ENCODE measurements around the gene ADRM1. TPM values are rescaled to one million over a fixed set of nuclear protein-coding genes. Genes with fewer than 3 reads are reported as not detected.

ADRM1 gene
- total RNA-seq, 2 experiments from 2014 or later, result 136 to 139 TPM

DNA sequence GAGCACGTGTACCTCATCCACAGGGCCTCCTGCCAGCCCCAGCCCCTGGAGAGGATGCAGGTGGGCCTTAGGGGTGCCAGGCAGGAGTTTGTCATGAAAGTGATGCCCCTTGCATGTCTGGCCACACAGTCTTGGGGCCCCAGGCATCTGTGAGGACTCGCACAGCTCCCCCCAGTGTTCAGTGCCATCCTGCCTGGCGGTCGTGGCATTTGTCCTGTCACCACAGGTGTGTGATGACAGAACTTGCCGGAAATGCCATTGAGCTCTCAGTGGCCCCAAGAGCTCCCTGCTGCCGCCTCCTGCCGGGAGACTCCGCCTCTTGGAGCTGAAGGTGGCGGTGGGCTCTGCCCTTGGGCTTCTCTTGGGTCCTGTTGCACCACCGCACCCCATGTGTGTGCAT, 30.6 kb upstream of the ADRM1 start:
- H3K4me1 Mint-ChIP-seq, result no peaks in the 10 kb centered on the region
- no peak for DNase-seq
- H3K4me3 Mint-ChIP-seq, result no peak overlapping the region
- H3K27me3 Mint-ChIP-seq, result no peaks in the 10 kb centered on the region
- no peaks in the 10 kb centered on the region for H3K9me3 Mint-ChIP-seq
- H3K36me3 Mint-ChIP-seq, result peaks cover 1% of the 10 kb centered on the region
- no peak overlapping the region for H3K27ac Mint-ChIP-seq

- Mint-ChIP-seq H3K27ac (no peak overlapping the region), H3K4me1 (no peaks in the 10 kb centered on the region), H3K27me3 (no peaks in the 10 kb centered on the region), H3K9me3 (no peaks in the 10 kb centered on the region), H3K36me3 (peaks cover 1% of the 10 kb centered on the region), H3K4me3 (no peak overlapping the region)
- DNase-seq, result no peak
These were observed 29.4 kb upstream of the ADRM1 start for GRCh38 chr20:62273416-62273815.

DNA sequence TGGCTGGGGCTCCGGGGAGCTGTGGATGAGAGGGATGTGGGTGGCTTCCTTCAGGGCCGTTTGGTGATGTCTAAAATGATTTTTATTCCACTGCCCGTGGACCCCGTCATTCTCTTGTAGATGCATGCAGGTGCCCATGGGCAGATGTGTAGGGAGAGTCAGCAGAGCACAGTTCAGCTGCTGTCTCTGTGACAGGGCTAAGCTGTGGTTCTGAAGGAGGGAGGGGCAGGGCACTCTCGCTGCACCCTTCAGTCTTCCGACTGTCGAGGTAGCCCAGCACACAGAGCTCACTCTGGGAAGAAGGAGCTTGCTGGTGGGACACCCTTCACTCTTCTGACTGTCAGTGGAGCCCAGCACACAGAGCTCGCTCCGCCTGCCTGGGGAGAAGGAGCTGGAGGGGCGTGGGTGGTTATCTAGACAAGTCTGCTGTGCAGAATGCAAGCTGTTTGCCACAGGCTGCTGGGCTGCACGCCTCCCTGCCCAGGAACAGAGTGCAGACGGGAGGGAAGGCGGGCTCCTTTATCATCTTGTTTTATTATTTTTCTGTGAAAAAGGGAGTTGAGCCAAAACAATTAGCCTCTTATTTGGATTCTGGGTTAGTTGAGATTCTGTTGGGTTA, 28.4 kb upstream of the ADRM1 start:
- peaks cover 1% of the 10 kb centered on the region for H3K36me3 Mint-ChIP-seq

GRCh38 chr20:62275219-62275618, 27.6 kb upstream of the ADRM1 start:
- no peaks in the 10 kb centered on the region for H3K27me3 Mint-ChIP-seq
- H3K4me1 Mint-ChIP-seq, result no peaks in the 10 kb centered on the region
- DNase-seq, result no peak
- peaks cover 1% of the 10 kb centered on the region for H3K36me3 Mint-ChIP-seq
- no peaks in the 10 kb centered on the region for H3K9me3 Mint-ChIP-seq
- H3K27ac Mint-ChIP-seq, result no peak overlapping the region
- no peak overlapping the region for H3K4me3 Mint-ChIP-seq

More for the DNA sequence above, 28.4 kb upstream of the ADRM1 start:
- H3K27ac Mint-ChIP-seq, result no peak overlapping the region
- no peak for DNase-seq
- H3K9me3 Mint-ChIP-seq, result no peaks in the 10 kb centered on the region
- no peaks in the 10 kb centered on the region for H3K27me3 Mint-ChIP-seq
- H3K4me1 Mint-ChIP-seq, result no peaks in the 10 kb centered on the region
- no peak overlapping the region for H3K4me3 Mint-ChIP-seq

- H3K36me3 Mint-ChIP-seq, result peaks cover 1% of the 10 kb centered on the region
- H3K27ac Mint-ChIP-seq, result no peak overlapping the region
- no peaks in the 10 kb centered on the region for H3K9me3 Mint-ChIP-seq
- no peaks in the 10 kb centered on the region for H3K27me3 Mint-ChIP-seq
- H3K4me1 Mint-ChIP-seq, result no peaks in the 10 kb centered on the region
- H3K4me3 Mint-ChIP-seq, result no peak overlapping the region
- no peak for DNase-seq
These were observed 26.4 kb upstream of the ADRM1 start for GRCh38 chr20:62276439-62276838.

GRCh38 chr20:62277253-62277652, 25.5 kb upstream of the ADRM1 start:
- Mint-ChIP-seq H3K9me3 (no peaks in the 10 kb centered on the region), H3K27me3 (no peaks in the 10 kb centered on the region), H3K27ac (no peak overlapping the region), H3K36me3 (peaks cover 1% of the 10 kb centered on the region), H3K4me1 (no peaks in the 10 kb centered on the region), H3K4me3 (no peak overlapping the region)
- DNase-seq, result no peak

- no peaks in the 10 kb centered on the region for H3K9me3 Mint-ChIP-seq
- H3K4me1 Mint-ChIP-seq, result no peaks in the 10 kb centered on the region
- H3K27ac Mint-ChIP-seq, result no peak overlapping the region
- H3K27me3 Mint-ChIP-seq, result no peaks in the 10 kb centered on the region
- H3K4me3 Mint-ChIP-seq, result no peak overlapping the region
- DNase-seq, result no peak
- no peaks in the 10 kb centered on the region for H3K36me3 Mint-ChIP-seq
These were observed 22.5 kb upstream of the ADRM1 start for GRCh38 chr20:62280303-62280702.

DNA sequence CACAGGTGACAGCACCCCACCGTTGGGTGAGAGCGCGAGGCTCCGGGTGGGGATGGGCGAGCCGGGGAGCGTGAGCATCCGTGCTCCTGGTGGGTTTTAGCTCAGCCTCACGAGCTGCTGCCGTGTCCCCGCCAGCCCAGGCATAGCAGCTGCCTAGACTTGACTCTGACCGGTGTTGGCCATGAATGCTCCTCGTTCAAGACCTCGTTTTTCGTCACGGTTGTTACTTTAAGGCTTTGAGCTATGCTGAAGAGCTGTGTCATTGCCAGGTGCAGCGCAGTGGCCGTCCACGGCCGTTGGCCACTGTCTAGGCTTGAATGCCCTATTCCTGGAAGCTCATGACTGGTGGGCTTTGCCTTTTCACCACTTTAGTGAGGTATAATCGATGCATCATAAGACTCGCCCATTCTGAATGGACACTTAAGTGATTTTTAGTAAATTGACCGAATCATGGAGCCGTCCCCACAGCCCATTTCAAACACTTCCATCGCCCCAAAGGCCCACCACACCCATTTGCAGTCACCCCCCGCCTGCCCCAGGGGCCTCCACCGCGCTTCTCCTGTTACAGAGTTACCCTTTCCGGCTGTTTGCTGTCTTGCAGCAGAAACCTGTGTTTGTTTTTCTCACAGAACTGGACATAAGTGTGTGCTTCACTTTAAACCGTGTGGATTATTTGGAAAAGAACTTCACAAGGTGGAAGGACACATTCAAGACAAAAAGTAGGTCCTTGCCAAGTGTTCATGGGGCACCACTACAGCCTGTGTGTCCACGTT, 21.4 kb upstream of the ADRM1 start:
- no peak for DNase-seq
- no peak overlapping the region for H3K27ac Mint-ChIP-seq
- H3K4me3 Mint-ChIP-seq, result no peak overlapping the region
- H3K4me1 Mint-ChIP-seq, result no peaks in the 10 kb centered on the region
- H3K9me3 Mint-ChIP-seq, result no peaks in the 10 kb centered on the region
- H3K36me3 Mint-ChIP-seq, result peaks cover 2% of the 10 kb centered on the region
- no peaks in the 10 kb centered on the region for H3K27me3 Mint-ChIP-seq

DNA sequence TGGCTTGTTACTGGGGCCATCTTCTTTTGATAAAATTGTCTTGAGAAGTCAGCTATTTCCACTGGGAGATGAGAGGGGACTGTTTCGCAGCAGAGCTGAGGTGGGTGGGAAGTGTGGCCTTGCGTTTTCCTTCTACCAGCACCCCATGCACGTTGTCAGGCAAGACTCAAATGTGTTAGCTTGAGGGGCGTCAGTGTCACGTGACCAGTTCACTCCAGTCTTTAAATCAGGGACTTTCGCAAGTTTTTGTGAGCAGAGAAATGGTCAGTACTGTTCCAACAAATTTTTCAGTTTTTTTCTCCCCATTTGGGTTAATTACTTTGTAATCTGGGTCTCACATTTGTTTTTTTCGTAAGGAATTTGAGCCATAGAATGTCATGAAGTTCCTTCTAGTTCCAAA, 20.7 kb upstream of the ADRM1 start:
- no peak overlapping the region for H3K27ac Mint-ChIP-seq
- no peaks in the 10 kb centered on the region for H3K4me1 Mint-ChIP-seq
- peaks cover 2% of the 10 kb centered on the region for H3K36me3 Mint-ChIP-seq
- DNase-seq, result no peak
- no peak overlapping the region for H3K4me3 Mint-ChIP-seq
- no peaks in the 10 kb centered on the region for H3K9me3 Mint-ChIP-seq
- H3K27me3 Mint-ChIP-seq, result no peaks in the 10 kb centered on the region

- Mint-ChIP-seq H3K9me3 (no peaks in the 10 kb centered on the region), H3K27ac (no peak overlapping the region), H3K36me3 (peaks cover 2% of the 10 kb centered on the region), H3K4me3 (no peak overlapping the region), H3K4me1 (no peaks in the 10 kb centered on the region), H3K27me3 (no peaks in the 10 kb centered on the region)
- DNase-seq, result no peak
These were observed 19.8 kb upstream of the ADRM1 start for GRCh38 chr20:62282877-62283503.

- Mint-ChIP-seq H3K9me3 (no peaks in the 10 kb centered on the region), H3K27me3 (no peaks in the 10 kb centered on the region), H3K27ac (peak overlapping the region; percentile 8), H3K36me3 (peaks cover 2% of the 10 kb centered on the region), H3K4me1 (no peaks in the 10 kb centered on the region), H3K4me3 (no peak overlapping the region)
- no peak for DNase-seq
These were observed 18.3 kb upstream of the ADRM1 start for GRCh38 chr20:62284448-62284847.

DNA sequence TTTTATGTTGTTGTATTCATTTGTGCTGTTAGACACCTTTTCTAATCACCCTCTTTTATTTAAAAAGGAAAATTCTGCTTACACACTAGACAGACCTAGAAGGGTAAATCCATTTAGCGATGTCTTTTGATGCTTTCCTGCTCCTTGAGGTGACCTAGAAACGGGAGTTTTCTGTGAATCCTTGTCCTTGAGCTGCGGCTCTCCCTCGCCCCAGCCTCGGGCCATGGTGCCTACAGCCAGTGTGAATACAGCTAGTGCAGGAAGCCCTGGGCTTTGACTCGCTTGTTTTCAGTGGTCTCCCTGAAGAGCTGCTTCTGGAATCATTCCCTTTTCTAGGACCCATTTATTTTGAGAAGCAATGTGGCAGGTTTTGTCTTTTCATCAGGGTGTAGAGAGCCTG, 17.6 kb upstream of the ADRM1 start:
- Mint-ChIP-seq H3K27ac (no peak overlapping the region), H3K36me3 (peaks cover 2% of the 10 kb centered on the region), H3K4me1 (no peaks in the 10 kb centered on the region), H3K27me3 (no peaks in the 10 kb centered on the region), H3K9me3 (no peaks in the 10 kb centered on the region), H3K4me3 (no peak overlapping the region)
- DNase-seq, result no peak

DNA sequence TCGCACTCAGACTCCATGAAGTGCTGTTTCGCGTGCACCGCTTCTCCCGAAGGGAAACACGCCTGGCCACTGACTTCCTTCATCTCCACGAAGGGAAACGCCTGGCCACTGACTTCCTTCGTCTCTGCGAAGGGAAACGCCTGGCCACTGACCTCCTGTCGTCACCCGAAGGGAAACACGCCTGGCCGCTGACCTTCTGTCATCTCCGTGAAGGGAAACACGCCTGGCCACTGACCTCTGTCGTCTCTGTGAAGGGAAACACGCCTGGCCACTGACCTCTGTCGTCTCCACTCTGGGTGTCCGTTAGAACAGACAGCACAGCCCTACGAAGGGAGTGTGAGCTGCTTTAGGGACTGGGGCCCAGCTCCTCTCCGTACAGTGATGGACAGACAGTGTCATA, 17.1 kb upstream of the ADRM1 start:
- Mint-ChIP-seq H3K4me3 (no peak overlapping the region), H3K36me3 (peaks cover 2% of the 10 kb centered on the region), H3K27ac (no peak overlapping the region), H3K4me1 (no peaks in the 10 kb centered on the region), H3K9me3 (no peaks in the 10 kb centered on the region), H3K27me3 (no peaks in the 10 kb centered on the region)
- DNase-seq, result no peak

DNA sequence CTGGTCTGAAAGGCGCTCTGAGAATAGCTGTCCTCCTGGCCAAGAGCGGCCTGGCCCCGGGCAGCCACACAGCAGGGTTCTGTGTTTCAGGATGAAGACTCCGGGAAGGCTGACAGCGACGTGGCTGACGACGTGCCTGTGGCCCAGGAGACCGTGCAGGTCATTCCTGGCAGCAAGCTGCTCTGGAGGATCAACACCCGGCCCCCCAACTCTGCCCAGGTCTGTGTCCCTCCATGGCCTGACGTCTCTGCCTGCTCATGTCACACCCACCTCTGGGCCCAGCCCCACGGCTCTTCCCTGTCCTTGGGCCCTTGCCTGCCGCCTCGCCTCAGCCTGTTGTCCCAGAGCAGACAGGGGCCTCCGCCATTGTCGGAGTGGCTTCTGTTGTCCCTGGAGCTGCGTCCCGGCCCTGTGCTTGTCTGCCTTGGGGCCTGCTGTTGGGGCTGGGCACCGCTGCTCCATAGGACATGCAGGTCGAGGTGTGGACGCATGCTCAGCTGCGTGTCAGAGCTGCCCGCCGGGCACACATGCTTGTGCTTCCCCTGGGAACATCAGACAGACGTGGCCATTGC, 16.2 kb upstream of the ADRM1 start:
- Mint-ChIP-seq H3K9me3 (no peaks in the 10 kb centered on the region), H3K4me1 (no peaks in the 10 kb centered on the region), H3K27me3 (no peaks in the 10 kb centered on the region), H3K36me3 (peaks cover 2% of the 10 kb centered on the region), H3K4me3 (no peak overlapping the region), H3K27ac (no peak overlapping the region)
- no peak for DNase-seq

- Mint-ChIP-seq H3K27me3 (no peaks in the 10 kb centered on the region), H3K4me1 (no peaks in the 10 kb centered on the region), H3K9me3 (no peaks in the 10 kb centered on the region), H3K27ac (no peak overlapping the region), H3K36me3 (peaks cover 2% of the 10 kb centered on the region), H3K4me3 (no peak overlapping the region)
- DNase-seq, result no peak
These were observed 15.7 kb upstream of the ADRM1 start for GRCh38 chr20:62287129-62287528.
